GM20000 (cell line): ENCODE measurements around the gene TTC19.

Experiments
- DNase-seq: peaks from one replicate; pipeline ENCODE4 v3.0.0; 2012; ENCODE audit warnings: low spot score
- CTCF ChIP-seq: IDR thresholded peaks from 2 replicates; pipeline ENCODE4 v1.5.1; 2012; ENCODE audit warnings: mild to moderate bottlenecking, control low read depth; ENCODE audit errors: extremely low read depth, missing control alignments

TTC19 gene

GRCh38 chr17:15967706-15968399 lies 31.8 kb upstream of the TTC19 start:
- DNase-seq, result no peak
- TF ChIP-seq CTCF, result no peak

GRCh38 chr17:15969463-15969862 lies 30.2 kb upstream of the TTC19 start:
- DNase-seq, result no peak
- no peak for TF ChIP-seq CTCF

- TF ChIP-seq CTCF, result no peak
- DNase-seq, result no peak
Measured at GRCh38 chr17:15970500-15970899, 29.1 kb upstream of the TTC19 start.

DNA sequence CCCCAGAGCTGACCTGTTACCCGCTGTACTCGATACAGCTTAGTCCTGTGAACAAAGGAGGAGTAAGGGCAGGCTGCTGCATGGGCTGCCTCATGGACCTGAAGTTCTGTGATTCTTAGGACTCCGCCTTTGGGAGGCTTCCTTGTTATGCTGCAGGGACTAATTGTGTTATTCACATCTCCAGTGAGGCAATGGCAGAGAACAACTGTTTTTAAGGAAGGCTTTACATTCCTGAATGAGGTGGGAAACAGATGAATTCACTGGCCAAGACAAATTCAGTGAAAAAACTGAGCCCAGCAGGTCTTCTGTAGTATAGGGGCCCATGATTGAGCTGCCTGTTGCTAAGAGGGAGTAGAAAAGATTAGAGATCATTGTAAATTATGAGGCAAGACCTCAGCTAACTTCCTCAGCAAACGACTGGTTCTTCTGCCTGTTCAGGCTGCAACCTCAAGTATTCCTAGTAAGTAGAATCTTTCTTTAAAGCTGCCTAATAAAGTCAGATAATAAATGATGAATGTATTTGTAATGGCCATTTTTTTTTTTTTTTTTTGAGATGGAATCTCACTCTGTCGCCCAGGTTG lies 28.4 kb upstream of the TTC19 start:
- no peak for TF ChIP-seq CTCF
- DNase-seq, result no peak

GRCh38 chr17:15971882-15972281 lies 27.7 kb upstream of the TTC19 start:
- TF ChIP-seq CTCF, result no peak
- no peak for DNase-seq

- no peak for DNase-seq
- TF ChIP-seq CTCF, result no peak
Measured at GRCh38 chr17:15972497-15972951, 27.1 kb upstream of the TTC19 start.

GRCh38 chr17:15973016-15973415 lies 26.6 kb upstream of the TTC19 start:
- no peak for DNase-seq
- TF ChIP-seq CTCF, result no peak
